GM19238 (cell line): Measurements from ENCODE around the gene CARS2.
"Not testable (repeated sequence)": the region's sequence is repeated elsewhere in the genome, so short reads cannot be mapped to it uniquely, and the experiment has no call there.

Source experiments
- DNase-seq: peaks from one replicate; pipeline ENCODE4 v3.0.0; 2011; ENCODE audit warnings: low spot score; ENCODE audit not compliant: insufficient read length

The CARS2 gene

DNA sequence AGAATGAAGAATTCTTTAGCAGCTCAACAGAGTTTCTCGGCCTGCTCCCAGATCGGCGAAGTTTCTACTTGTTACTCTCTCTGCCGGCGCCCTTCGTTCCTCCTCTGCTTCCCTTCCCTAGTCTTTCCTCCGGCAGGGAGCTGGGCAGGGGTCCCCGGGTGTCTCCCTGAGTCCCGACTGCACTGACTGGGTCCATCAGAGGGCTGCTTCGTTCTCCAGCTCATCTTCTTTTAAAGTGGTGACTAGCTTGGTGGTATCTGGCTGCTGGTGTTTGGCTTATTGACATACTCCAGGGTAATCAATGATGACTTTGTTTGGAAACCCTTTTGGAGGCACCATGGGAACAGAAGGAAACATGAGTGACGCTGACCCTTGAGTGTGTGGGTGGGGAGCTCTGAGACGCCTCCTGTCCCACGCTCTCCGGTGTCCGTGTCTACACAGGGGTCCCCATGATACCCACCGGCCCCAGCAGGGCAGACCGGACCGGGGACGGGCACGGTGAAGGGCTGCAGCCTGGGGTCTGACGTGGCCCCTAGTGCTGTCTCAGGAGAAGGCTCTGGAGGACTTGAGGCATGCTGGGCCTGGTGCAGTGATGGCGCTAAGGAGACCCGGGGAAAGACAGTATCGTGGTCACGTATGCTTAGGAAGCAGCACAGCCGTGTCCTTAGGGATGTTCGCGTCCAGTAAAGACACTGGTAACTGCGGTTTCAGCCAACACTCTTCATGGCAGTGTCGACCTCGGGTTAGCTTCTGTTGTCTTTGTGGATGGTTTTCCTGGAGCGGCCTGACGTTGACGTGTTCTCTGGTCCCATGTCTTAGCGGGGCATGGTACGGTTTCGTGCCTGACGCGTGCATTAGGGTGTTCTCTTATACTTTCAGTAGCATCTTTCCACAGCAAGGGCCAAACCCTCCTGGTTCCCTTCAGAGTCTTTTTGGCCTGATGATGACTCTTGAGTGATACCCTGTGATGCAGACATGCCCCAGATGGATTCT is 66.8 kb downstream of the CARS2 start:
- DNase-seq: no peak

DNA sequence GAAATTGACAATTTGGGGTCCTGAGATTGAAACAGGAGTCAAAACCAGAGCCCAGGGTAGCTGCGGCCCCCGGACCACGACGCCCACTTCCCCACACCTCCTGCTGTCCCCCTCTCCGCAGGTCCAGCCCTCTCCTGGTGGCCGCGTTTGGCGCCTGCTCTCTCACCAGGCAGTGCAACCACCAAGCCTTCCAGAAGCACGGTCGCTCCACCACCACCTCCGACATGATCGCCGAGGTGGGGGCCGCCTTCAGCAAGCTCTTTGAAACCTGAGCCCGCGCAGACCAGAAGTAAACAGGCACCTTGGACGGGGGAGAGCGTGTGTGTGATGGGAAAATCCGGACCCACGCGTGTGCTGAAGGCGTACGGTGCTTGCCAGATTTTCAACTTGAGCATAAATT is 67.7 kb downstream of the CARS2 start:
- no peak for DNase-seq

DNA sequence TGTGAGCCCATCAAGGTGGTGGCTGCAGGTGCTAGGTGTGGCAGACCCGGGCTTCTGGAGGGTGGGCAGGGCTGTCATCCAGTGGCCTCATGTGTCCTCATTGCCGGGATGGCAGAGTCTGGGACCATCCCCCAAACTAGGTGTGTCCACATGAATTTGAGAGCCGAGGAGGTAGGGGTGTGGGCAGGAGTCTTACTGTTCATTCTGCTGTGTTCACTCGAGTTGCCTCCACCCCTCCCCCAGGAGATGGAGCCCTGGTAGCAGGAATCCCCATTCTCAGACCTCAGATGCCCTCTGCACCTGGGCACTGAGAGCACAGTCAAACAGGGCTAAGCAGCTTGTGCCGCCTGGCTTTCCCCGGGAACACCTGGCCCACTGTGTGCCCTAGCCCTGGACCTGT is 68.2 kb downstream of the CARS2 start:
- no peak for DNase-seq

DNA sequence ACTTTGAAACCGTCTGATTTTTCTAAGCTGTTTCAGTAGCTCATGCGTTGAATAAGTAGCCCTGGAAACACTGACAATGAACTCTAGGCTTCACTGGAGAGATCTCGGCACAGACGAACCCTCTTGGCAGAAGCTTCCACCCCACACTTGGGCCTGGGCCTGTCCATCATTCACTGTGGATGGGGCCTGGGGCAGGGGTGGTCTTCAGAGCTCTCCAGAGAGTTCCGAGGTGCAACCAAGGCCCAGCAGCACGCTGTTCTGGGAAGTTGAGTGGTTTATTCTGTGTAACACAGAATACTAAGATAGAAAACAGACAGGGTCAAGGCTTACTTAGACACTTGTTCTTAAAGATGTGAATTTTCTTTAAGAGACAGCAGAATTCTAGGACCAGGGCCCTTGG is 68.6 kb downstream of the CARS2 start:
- DNase-seq: no peak

DNA sequence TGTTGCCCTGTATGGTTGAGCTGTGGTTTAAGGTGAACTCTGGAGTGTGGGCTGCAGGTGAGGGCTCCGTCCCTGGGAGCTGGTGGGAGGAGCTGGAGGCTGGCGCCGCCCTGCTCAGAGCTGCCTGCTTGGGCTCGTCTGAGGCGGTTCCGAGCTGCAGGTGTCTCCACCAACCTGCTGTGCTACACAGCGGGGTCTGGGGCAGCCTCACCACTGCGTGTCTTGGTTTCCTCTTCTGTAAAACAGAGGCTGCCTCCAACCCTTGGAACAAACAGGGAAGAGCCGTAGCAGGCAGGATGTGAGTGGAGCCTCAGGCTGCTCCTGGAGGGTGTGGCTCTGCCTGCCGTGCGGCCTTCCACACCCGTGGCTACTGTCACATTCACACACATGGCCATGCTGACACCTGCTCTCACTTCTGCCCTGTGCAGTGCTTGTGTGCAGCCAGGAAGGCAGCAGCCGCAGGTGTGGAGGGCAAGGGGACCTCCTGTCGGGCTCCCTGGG is 69.2 kb downstream of the CARS2 start:
- no peak for DNase-seq

DNA sequence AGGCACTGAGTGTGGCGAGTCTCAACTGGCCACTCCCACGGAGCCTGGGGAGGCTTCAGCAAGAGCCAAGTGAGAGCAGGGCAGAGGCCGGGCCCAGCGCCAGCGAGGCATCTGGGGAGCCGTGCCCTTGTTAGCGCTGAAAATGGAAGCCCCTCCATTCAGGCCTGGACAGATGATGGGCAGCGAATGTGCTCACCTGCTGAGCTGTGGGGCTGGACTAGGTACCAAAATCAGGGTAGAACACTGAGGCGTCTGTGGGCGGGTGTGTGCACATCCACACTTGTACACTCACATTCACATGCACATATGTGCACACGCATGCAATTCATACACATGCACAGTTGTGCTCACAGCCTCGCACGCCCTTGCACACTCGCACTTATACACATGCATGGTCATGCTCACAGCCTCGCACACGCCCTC is 69.9 kb downstream of the CARS2 start:
- DNase-seq: no peak

DNA sequence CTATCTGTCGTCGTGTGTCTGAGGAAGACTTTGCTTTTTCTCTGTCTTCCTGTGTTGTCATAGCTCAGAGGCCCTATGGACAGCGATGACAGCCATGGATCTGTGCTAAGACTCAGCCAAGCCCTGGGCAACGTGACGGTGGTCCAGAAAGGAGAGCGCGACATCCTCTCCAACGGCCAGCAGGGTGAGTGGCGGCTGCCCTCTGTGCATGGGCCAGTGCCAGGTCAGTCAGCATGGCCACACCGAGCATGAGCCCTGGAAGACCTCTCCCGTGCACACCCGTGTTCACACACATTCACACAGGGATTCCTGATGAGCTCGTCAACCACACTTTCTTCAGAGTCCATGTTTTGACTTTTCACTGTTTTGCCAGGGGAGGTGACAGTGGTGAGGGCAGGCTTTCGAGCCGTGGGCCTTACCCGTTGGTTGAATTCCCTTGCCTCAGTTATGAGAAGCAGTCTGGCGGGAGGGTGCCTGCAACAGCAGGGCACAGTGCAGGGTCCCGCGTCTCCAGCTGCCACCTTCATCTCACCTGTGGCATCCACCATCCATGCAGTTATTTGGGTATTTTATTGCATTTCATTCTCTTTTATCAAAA is 70.4 kb downstream of the CARS2 start:
- no peak for DNase-seq

DNA sequence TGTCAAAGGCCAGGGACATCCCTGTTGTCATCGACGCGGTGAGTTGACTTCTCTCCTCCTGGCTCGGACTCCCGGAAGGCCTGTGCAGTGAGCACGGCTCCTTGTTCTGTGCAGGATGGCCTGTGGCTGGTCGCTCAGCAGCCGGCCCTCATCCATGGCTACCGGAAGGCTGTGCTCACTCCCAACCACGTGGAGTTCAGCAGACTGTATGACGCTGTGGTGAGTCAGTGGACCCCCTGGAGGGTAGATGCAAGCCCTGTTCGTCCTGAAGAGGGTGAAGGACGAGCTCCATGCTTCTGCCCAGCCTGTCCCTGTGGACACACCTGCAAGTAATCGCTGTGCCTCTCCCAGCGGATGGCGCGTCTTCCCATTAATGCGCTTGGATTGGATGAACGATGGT is 71.4 kb downstream of the CARS2 start:
- no peak for DNase-seq

DNA sequence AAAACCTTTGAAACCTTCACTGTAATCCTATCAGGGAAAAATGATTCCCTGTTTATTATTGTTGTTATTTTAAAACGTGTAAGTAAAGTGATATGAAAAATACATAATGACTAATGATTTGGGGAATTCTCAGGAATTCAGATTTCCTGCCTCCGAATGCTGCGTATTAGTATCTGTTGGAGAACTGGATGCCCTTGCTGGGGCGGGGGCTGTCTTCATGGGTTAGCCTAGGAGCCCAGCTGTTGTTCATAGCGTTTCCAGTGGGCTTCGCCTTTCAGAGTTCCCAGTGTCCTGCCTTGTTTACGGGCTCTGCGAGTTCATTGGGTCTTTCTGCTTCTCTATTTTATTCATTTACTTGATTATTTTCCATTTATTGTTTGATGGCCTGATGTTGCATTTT is 72.1 kb downstream of the CARS2 start:
- DNase-seq: no peak

DNA sequence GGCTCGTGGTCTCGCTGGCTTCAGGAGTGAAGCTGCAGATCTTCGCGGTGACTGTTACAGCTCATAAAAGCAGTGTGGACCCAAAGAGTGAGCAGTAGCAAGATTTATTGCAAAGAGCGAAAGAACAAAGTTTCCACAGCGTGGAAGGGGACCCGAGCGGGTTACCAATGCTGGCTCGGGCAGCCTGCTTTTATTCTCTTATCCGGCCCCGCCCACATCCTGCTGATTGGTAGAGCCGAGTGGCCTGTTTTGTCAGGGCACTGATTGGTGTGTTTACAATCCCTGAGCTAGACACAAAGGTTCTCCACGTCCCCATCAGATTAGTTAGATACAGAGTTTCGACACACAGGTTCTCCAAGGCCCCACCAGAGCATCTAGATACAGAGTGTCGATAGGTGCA is 73.7 kb downstream of the CARS2 start:
- not testable (repeated sequence) for DNase-seq

DNA sequence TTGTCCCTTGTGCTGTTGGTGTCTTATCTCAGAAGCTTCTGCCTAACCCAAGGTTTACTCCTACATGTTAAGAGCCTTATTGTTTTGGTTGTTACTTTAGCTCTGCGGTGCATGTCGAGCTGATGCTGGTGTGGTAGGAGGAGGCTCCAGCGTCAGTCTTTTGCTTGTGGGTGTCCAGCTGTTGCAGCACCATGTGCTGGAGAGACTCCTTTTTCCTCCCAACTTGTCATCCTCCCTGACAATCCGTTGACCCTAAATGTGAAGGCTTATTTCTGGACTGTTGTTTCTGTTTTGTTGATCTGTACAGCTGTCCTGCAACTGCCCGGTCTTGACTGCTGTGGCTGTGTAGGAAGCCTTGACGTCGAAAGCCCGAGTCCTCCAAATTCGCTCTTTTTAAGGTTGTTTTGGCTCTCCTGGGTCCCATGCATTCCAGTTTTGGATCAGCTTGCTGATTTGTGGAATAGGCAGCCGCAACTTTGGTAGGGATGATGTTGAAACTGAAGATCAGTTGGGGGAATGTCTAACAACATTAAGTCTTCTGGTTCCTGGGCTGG is 75.3 kb downstream of the CARS2 start:
- no peak for DNase-seq

DNA sequence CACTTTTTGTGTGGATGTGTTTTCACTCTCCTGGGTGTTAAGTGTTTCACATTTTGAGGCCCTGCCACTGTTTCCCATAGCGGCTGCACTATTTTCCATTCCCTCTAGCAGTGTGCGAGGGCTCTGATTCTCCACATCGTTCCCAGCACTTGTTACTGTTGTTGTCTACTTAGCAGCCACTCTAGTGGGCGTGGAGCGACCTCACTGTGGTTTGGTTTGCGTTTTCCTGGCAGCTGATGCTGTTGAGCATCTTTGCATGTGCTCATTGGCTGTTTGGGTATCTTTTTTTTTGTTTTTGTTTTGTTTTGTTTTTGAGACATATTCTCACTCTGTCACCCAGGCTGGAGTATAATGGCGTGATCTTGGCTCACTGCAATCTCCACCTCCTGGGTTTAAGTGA is 76.2 kb downstream of the CARS2 start:
- no peak for DNase-seq

DNA sequence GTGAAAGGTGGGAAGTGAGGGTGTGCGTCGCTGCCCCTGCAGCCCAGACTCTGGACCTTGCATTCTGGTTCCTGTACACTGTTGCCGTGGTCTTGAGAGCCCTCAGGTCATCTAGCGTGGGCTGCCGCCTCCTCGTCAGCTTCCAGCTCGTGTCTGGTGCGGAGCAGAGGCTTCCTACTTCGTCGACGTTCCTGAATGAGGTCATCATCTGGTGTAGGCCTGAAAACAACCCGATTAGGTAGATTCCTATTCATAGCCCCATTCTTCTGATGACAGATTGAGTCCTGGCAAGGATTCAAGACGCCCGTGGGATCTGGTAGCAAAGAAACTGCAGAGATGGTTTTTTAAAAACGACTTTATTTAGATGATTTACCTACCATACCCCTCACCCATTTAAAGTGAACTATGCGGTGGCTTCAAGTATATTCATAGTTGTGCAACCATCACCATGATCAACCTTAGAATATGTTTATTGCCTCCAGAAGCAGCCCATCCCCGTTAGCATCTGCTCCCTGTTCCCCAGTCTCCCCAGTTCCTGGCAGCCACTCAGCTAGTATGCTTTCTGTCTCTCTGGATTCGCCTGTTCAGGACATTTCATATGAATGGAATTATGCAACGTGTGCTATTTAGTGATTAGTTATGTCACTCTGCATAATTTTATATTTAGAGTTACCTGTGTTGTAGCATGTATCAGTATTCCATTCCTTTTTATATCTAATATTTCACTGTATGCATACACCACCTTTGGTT is 76.8 kb downstream of the CARS2 start:
- no peak for DNase-seq

DNA sequence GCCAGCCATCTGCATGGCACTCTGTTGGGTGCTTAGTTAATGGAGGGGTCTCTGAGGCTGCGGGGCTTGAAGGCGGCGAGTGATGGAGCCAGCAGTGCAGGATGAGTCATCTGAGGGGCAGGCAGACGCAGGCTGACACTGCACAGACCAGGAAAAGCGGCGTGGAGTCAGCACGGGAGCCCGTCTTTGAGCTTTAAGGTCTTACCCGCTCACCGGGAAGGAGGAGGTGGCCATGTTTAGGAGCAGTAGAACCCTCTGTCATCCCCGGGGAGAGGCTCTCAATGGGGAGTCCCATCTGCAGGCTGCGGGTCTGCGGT is 77.5 kb downstream of the CARS2 start:
- DNase-seq: no peak

DNA sequence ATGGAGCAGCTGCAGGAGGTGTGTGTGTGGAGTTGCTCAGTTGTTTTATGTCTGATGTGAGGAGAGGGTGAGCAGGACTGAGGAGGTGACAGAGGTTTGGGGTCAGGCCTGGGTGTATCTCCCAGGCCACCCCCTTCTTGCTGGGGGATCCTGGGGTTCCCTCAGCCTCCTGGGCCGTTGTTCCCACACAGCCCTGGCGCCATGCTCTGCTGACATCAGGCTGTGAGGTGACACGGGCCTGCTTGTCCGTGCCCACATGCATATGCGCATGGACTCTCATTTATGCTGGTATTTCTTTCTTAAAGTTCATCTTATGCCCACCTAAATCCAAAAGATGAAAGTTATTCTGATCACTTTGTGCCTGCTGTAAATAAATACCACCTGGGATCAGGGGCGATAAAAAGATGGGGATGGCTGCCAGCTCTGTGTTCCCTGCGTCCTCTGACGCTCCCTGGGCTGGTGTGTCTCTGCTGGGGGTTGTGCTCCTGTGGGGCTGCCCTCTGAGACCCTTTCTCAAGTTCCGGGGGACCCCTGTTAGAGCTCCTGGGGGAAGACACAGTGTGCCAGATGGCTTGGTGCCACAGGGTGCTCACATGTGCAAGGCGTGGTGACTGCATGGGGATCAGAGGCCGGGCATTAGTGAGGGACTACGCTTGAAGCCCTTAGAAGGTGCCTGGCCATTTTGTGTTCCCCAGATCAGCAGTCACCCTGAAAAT is 78.0 kb downstream of the CARS2 start:
- DNase-seq: no peak

DNA sequence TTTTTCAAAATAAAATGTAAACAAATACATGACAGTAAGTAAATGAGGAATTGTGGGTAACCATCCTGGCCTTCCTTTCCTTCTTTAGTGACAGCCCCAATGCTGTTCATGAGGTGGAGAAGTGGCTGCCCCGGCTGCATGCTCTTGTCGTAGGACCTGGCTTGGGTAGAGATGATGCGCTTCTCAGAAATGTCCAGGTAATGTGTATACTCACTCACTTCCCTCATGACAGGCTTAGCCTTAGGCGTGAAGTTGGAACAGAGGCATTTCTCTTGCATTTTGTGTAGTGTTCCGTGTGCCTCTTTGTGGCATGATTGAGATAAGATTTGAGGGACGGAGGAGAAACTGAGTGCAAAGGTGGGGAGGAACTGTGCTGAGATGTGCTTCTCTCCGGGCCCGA is 78.6 kb downstream of the CARS2 start:
- DNase-seq: no peak

DNA sequence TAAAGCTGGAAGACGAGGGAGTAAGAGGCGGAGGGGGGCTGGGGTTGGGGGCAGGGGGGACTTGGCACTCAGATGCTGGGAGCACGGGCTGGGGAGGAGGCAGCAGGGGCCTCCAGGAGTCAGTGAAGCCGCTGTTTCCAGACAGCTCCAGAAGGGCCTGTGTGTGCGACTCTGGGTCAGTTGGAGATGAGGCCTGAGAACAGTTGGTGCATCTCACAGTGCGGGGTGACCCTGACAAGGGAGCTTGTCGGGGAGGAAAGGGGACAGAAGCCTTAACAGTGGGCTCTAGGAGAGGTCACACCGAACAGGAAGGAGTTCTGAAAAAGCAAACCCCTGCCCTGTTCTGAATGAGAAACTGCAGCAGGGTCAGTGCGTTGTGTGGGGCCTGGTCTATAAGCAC is 79.4 kb downstream of the CARS2 start:
- DNase-seq: no peak

DNA sequence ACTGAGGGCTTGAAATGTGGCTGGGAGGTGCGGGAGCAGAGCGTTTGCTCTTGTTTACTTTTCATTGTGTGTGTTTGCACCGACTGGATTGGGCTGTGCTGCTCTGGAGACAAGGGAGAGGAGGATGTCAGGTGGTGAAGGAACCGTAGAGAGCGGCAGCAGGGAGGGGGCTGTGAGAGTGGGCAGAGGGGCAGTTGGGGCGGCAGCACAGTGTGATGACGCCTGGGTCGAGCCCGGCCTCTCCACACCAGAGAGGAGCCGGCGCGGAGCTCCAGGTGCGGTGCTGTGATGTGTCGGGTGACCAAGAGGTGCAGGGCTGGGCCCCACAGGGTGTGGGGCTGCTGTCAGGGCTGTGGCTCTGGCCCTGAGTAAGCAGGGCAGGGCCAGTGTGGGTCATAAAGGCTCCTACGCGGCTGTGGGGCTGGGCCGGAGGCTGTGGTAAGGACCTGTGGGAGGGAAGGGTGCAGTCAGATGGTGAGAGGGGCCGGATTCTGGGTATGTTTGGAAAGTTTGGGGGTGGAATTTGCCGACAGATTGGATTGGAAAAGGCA is 80.1 kb downstream of the CARS2 start:
- no peak for DNase-seq

DNA sequence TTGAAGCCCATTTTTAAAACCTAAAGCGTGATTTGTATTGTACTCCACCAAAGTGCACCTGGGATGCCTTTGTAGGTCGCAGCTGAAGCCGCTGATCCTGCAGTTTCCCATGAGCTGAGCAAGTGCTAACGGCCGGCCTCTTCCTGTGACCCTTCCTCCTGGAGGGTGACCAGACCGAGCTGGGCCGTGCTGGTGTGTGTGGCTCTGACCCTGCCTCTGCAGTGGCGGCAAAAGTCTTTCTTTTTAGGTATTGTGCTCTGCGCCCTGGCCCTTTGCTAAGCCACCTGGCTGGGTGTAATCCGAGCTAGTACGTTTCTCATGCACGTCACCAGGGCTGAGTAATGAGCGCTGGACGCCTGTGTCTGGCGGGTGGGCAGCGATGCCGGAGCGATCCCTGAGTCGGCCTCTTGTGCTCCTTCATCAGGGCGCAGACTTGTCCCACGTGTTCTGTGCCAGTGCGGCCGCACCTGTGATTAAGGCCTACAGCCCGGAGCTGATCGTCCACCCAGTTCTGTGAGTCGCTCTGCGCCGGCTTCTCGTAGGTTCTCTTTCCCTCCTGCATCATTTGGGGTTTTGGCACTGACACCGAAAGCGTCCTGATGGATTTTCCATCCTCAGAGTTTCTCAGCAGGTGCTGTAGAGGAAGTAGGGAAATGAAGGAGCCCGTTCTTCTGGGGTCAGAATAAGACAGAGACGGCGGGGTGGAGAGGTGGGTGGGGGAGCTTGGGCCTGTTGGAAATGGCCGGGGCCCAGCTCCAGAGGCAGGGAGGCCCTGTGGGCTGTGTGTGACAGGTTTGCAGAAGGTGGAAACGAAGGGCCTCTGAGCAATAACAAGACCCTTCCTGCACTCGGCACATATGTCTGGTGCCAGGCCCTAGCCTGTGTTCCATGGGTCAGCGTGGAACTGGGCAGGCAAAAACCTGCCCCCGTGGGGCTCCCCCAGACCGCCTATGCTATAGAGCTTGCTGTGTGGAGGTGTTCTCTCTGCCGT is 80.9 kb downstream of the CARS2 start:
- no peak for DNase-seq

DNA sequence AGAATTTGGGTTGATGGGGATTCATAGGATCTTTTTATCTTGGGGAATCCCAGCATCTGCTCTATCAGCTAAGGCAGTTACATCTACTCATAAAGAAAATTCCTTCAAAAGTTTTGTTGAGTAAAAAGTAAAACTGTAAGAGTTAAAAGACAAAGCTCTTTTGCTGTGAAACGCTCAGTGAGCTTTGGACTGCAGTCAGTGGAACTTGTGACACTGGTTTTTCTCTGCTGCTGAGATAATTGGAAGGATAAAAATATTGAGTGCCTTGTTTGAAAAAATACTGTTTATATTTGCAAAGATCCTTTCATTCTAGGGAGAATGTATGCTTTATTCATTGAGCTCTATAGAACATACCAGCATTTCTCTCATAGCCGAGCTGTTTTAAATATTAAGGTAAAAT is 85.3 kb downstream of the CARS2 start:
- no peak for DNase-seq
